Keratinocyte (primary cell): ENCODE results near the gene MIEN1. TPM values are rescaled to one million over a fixed set of nuclear protein-coding genes. Genes with fewer than 3 reads are reported as not detected.

ENCODE experiments used
- DNase-seq: peaks from one replicate; pipeline ENCODE4 v3.0.0-alpha.2; 2011; ENCODE audit warnings: low read depth, missing footprints, low spot score
- FAIRE-seq: peaks from 2 replicates; lab custom pipeline; 2011; peaks lifted over from hg19 to GRCh38; lab: Jason Lieb, UNC
- H2AFZ ChIP-seq: 2 replicates; pipeline ENCODE4 v1.6.0; 2012; ENCODE audit warnings: low read length, control low read depth, inconsistent platforms; ENCODE audit not compliant: control insufficient read depth
- H3K27ac ChIP-seq: 2 replicates; pipeline ENCODE4 v1.5.1; 2011; ENCODE audit warnings: low read length; ENCODE audit not compliant: control insufficient read depth, insufficient read depth
- H3K27me3 ChIP-seq: 3 replicates; pipeline ENCODE4 v1.6.0; 2011; ENCODE audit warnings: low read length; ENCODE audit not compliant: control insufficient read depth, insufficient read depth; ENCODE audit errors: extremely low read depth
- H3K36me3 ChIP-seq, 2 experiments: 2 replicates in 1 of 2; 3 replicates in 1 of 2; pipeline ENCODE4 v1.5.1; 2011; ENCODE audit warnings: low read length in 2 of 2, mild to moderate bottlenecking in 1 of 2; ENCODE audit not compliant: control insufficient read depth in 2 of 2, insufficient read depth in 2 of 2; ENCODE audit errors: extremely low read depth in 1 of 2
- H3K4me1 ChIP-seq: 3 replicates; pipeline ENCODE4 v1.5.1; 2011; ENCODE audit warnings: low read length; ENCODE audit not compliant: control insufficient read depth, insufficient read depth; ENCODE audit errors: extremely low read depth
- H3K4me2 ChIP-seq: 3 replicates; pipeline ENCODE4 v1.6.0; 2011; ENCODE audit warnings: low read depth, low read length; ENCODE audit not compliant: control insufficient read depth, insufficient read depth; ENCODE audit errors: extremely low read depth
- H3K4me3 ChIP-seq, 3 experiments: fragments of 200-600 bp in 1 of 3; sonication (generic) in 1 of 3; 2 replicates in 2 of 3; 3 replicates in 1 of 3; pipeline ENCODE4 v1.5.1; 2011 to 2016; ENCODE audit warnings: low read length in 3 of 3, mild to moderate bottlenecking in 3 of 3, control low read depth in 2 of 3, inconsistent platforms in 1 of 3, low read depth in 1 of 3, mixed read lengths in 1 of 3, mixed run types in 1 of 3, moderate library complexity in 1 of 3; ENCODE audit not compliant: control insufficient read depth in 2 of 3, insufficient read depth in 2 of 3; ENCODE audit errors: extremely low read depth in 1 of 3
- H3K79me2 ChIP-seq: 2 replicates; pipeline ENCODE4 v1.6.0; 2012; ENCODE audit warnings: low read length; ENCODE audit not compliant: control insufficient read depth, insufficient read depth
- H3K9ac ChIP-seq: 3 replicates; pipeline ENCODE4 v1.6.0; 2011; ENCODE audit warnings: low read length; ENCODE audit not compliant: control insufficient read depth, insufficient read depth; ENCODE audit errors: extremely low read depth
- H3K9me1 ChIP-seq: 3 replicates; pipeline ENCODE4 v1.6.0; 2011; ENCODE audit warnings: low read length; ENCODE audit not compliant: control insufficient read depth, insufficient read depth; ENCODE audit errors: extremely low read depth
- H3K9me3 ChIP-seq: 2 replicates; pipeline ENCODE4 v1.5.1; 2012; ENCODE audit warnings: low read depth, low read length; ENCODE audit not compliant: control insufficient read depth
- H4K20me1 ChIP-seq: 3 replicates; pipeline ENCODE4 v1.6.0; 2011; ENCODE audit warnings: low read length; ENCODE audit not compliant: control insufficient read depth, insufficient read depth; ENCODE audit errors: extremely low read depth
- CTCF ChIP-seq, 3 experiments: IDR thresholded peaks in 1 of 3; conservative IDR thresholded peaks in 1 of 3; optimal IDR thresholded peaks in 1 of 3; 2 replicates in 2 of 3; 3 replicates in 1 of 3; pipeline versions ENCODE3 to v1.5.1; 2011; ENCODE audit warnings: low read length in 3 of 3, mild to moderate bottlenecking in 3 of 3, moderate library complexity in 2 of 3, control low read depth in 1 of 3, inconsistent platforms in 1 of 3; ENCODE audit not compliant: insufficient read depth in 2 of 3; ENCODE audit errors: extremely low read depth in 1 of 3
- EZH2 ChIP-seq: IDR thresholded peaks from one replicate; pipeline ENCODE4 v1.6.1; 2012; ENCODE audit warnings: inconsistent platforms, mild to moderate bottlenecking, low read length, moderate library complexity
- dilution Hi-C: fragments of 300-500 bp; cut with MboI; formaldehyde crosslinking; loops from one replicate; pipeline ENCODE4 v1.7.0; 2020; ENCODE audit warnings: low sequenced_read_pairs; ENCODE audit not compliant: extremely low pct_ligation_motif_present
- polyA plus RNA-seq, 5 experiments: library from polyadenylated mRNA; depleted of rRNA in 3 of 5; stranded (reverse) in 3 of 5; stranded (forward) in 1 of 5; unstranded in 1 of 5; fragments of >200 nt; gene quantifications; 1 replicate in 1 of 5; 2 replicates in 3 of 5; 3 replicates in 1 of 5; pipeline versions ENCODE4 v1.2.1 to v1.2.3, GENCODE V29; 2011 to 2012; ENCODE audit warnings: missing spikeins in 2 of 5, low read depth in 1 of 5, low replicate concordance in 1 of 5
- small RNA-seq, 3 experiments: library from RNA; depleted of rRNA; stranded (forward); fragments of <200 nt; gene quantifications; one replicate each; pipeline ENCODE3, GENCODE V24; 2012; ENCODE audit warnings: low read depth in 3 of 3, low replicate concordance in 1 of 3; ENCODE audit not compliant: insufficient read length in 3 of 3

The MIEN1 gene
- polyA plus RNA-seq, 1 donor (not counting 4 experiments of a cell fraction or from before 2014, with no cell fraction given), result 38.4 TPM

DNA sequence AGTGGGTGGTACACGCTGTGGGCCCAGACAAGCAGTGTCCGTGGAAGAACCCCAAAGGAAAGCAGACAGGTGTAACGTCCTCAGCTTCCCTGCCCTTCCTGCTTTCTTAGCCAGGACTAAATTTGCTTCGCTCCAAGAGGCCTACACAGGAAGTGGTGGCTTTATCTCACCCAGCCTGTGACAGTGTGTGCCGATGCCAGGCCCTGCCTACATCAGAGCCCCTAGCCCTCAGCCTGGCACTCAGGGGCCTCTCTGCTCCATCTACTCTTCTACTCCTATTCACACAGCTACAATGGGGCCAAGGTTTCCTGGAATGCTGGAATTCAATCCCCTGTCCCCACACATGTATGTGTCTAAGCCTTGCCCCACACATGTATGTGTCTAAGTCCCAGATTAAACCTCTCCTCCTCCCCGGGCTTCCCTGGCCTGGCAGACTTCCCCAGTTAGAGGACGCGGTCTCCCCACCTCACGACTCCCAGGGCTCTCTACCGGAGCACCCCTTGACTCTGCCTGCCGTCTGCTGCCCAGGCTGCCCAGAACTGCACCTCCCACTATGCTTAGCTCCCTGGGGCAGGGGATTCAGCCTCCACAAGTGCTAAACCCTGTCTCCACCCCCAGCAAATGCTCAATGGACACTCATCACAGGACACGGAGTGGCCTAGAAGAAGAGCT, 50.7 kb downstream of the MIEN1 start:
- TF ChIP-seq CTCF (optimal IDR thresholded peaks at IDR 0.05 in 1 of 3, IDR thresholded peaks at IDR 0.05 in 1 of 3, conservative IDR thresholded peaks at IDR 0.05 in 1 of 3; ENCODE audit: extremely low read depth in 1 of 3, insufficient read depth in 2 of 3, low read length in 3 of 3), result no peak
- no peak for TF ChIP-seq EZH2
- dilution Hi-C loops, result no loop called here
- Histone ChIP-seq H3K36me3 (no peaks in the 10 kb centered on the region), H3K79me2 (no peaks in the 10 kb centered on the region), H3K4me3 (no peak overlapping the region), H3K9me3 (no peaks in the 10 kb centered on the region), H3K9ac (no peak overlapping the region), H4K20me1 (no peaks in the 10 kb centered on the region), H2AFZ (no peak overlapping the region), H3K27me3 (no peaks in the 10 kb centered on the region), H3K27ac (no peak overlapping the region), H3K9me1 (no peaks in the 10 kb centered on the region), H3K4me2 (no peak overlapping the region), H3K4me1 (no peaks in the 10 kb centered on the region)
- no peak for FAIRE-seq
- no peak for DNase-seq

Small RNA genes within 50 kb of the gene (small RNA-seq; reads per million reads assigned to genes)
- gene MIR4728, result 0 to 0.33 (median 0.25) reads per million in 3 experiments

Other genes with a start within 250 kb of the MIEN1 start
- not detected in 3 replicates for gene NEUROD2, start 122.6 kb downstream of the MIEN1 start, polyA plus RNA-seq
- gene PPP1R1B, start 103.6 kb downstream of the MIEN1 start, polyA plus RNA-seq, result 0.14 to 0.35 TPM (median 0.18 TPM) in 3 replicates
- gene STARD3, start 93.4 kb downstream of the MIEN1 start, polyA plus RNA-seq, result 29.0 to 39.6 TPM (median 33.9 TPM) in 3 replicates
- 0.06 to 0.26 TPM (median 0.20 TPM) in 3 replicates for gene TCAP, start 65.2 kb downstream of the MIEN1 start, polyA plus RNA-seq
- gene PNMT, start 62.1 kb downstream of the MIEN1 start, polyA plus RNA-seq, result not detected in 3 replicates
- 4.8 to 10.8 TPM (median 5.6 TPM) in 3 replicates for gene PGAP3, start 42.5 kb downstream of the MIEN1 start, polyA plus RNA-seq
- 21.4 to 35.8 TPM (median 26.9 TPM) in 3 replicates for gene ERBB2, start 30.5 kb downstream of the MIEN1 start, polyA plus RNA-seq
- gene GRB7, start 7.4 kb upstream of the MIEN1 start, polyA plus RNA-seq, result 4.0 to 5.3 TPM (median 4.2 TPM) in 3 replicates
- gene IKZF3, start 133.8 kb upstream of the MIEN1 start, polyA plus RNA-seq, result 0.04 TPM in 1 of 3 replicates, not detected in the others
- gene ZPBP2, start 137.7 kb upstream of the MIEN1 start, polyA plus RNA-seq, result not detected in 3 replicates
- gene GSDMB, start 188.1 kb upstream of the MIEN1 start, polyA plus RNA-seq, result 2.3 to 10.5 TPM (median 7.1 TPM) in 3 replicates
- 22.0 to 91.4 TPM (median 36.3 TPM) in 3 replicates for gene ORMDL3, start 197.1 kb upstream of the MIEN1 start, polyA plus RNA-seq
- not detected in 3 replicates for gene LRRC3C, start 197.2 kb upstream of the MIEN1 start, polyA plus RNA-seq
- gene GSDMA, start 232.5 kb upstream of the MIEN1 start, polyA plus RNA-seq, result 5.0 to 9.8 TPM (median 8.5 TPM) in 3 replicates